Measurements from ENCODE around the gene PHF5A. TPM values are rescaled to one million over a fixed set of nuclear protein-coding genes. Genes with fewer than 3 reads are reported as not detected.
"Not testable (repeated sequence)": the region's sequence is repeated elsewhere in the genome, so short reads cannot be mapped to it uniquely, and the experiment has no call there.

The PHF5A gene
- total RNA-seq, 1 donor from 2014 or later = 76.2 TPM

- DNase-seq = peak; percentile 97
Measured at GRCh38 chr22:41446639-41447434, 21.7 kb downstream of the PHF5A start, which contains the start of gene TOB2. Gene TOB2, minus strand, starts transcription at chr22:41446801. Its CDS starts 9,456 bp downstream, at chr22:41437345.

DNA sequence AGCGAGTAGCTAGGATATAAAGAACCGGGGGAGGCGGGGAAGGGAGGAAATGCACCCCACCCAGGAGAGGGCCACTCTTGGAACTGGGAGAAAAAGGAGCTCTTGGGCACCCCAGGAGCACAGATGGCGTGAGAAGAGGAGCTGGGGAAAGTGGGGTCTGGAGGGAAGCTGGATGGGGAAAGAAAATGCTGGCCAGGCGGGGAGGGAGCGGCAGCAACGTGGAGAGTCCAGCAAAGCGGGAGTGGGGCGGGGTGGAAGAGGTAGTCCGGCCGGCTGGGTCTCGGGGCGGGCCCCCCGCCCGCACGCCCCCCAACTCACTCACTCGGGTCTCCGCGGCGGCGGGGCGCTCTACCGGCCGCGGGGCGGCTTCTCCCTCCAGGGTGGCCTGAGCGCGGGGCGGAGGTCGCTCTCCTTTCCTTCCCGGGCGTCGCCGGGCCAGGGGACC lies 22.4 kb downstream of the PHF5A start:
- no peak for DNase-seq

- peak; percentile 26 for DNase-seq
Measured at GRCh38 chr22:41445129-41446056, 23.1 kb downstream of the PHF5A start.

DNA sequence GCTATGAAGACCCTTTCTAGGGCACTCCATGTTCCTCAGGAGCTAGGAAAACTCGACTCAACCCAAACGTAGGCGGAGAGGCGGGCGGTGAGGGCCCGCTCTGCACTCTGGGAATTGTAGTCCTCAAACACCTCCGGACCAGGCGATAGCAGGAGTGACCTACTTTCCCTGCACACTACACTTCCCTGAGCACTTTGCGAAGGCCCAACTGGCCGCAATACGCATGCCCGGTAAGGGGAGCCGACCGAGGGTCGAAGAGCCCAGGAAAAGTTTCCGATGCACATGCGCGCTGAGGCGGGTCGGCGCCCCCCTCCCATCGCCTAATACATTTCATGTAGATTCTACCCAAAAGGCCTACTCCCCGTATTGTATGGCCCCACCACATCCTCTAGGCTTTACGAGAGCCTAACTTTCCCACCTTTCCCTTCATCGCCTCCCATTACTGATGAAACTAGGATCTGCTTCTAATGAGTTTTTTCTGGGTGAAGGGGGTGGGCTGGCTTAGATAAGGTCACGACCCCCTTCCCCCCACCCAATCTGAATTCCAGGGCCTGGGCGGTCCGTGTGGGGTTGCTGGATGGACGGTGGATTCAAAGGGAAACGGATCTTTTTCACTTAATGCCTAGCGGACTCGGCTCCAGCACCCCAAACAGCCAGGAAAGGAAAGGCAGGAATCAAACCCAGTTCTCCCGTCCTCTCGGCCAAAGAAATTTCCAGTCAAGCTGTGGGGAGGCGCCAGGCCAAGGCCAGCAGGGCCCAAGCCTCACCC lies 23.9 kb downstream of the PHF5A start:
- peak; percentile 98 for DNase-seq

GRCh38 chr22:41442240-41442792 lies 26.2 kb downstream of the PHF5A start:
- no peak for DNase-seq

GRCh38 chr22:41440511-41440910 lies 28.0 kb downstream of the PHF5A start:
- not testable (repeated sequence) for DNase-seq

GRCh38 chr22:41437198-41437597 lies 31.3 kb downstream of the PHF5A start:
- no peak for DNase-seq

DNA sequence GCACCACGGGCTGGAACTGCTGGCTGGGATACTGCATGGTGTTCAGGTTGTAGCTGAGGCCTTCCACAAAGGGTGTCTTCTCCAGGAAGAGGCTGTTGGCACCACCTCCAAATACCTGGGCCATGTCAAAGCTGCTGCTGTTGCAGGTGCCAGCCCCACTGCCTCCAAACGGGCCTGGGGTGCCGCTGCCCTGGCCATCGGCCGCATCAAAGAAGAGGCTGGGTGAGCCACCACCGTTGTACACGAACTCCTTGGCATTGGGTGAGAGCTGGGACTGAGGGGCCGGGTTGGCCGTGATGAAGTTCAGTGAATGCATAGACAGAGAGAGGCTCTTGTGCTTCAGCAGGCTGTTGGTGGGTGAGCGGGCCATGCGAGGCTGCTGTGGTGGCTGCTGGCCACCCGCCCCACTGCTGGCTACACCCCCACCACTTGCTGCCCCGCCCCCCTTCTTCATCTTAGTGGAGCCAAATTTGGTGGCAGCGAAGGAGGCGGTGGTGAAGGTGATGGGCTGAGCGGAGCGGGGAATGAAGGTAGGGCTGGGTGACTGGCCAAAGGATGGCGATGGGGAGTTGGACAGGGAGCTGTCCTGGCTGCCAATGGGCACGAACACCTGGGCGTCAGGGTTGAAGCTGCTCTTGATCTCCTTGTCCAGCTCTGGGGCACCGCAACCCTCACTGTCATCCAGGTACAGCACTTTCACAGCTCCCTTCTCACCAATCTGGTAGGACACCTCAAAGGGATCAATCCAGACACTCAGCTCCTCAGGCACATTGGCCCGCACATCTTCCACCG lies 32.0 kb downstream of the PHF5A start:
- no peak for DNase-seq

DNA sequence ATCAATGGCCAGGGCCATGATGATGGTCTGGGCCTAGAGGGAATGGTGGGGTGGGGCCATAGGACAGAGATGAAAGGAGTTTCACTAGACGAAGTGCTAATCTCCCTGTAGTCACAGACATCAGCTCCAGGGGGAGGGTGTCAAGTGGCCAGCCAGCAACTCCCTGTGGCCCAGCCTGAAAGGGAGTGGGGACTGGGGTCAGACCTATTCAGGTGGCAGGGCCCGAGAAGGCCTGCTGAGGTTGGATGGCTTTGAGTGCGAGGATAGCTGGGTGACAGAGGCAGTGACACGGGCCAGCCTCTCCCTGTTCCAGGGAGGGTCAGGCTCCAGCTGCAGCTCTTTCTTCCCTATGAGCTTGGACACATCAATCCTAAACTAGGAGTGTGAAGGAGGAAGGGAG lies 32.9 kb downstream of the PHF5A start:
- DNase-seq = no peak

DNA sequence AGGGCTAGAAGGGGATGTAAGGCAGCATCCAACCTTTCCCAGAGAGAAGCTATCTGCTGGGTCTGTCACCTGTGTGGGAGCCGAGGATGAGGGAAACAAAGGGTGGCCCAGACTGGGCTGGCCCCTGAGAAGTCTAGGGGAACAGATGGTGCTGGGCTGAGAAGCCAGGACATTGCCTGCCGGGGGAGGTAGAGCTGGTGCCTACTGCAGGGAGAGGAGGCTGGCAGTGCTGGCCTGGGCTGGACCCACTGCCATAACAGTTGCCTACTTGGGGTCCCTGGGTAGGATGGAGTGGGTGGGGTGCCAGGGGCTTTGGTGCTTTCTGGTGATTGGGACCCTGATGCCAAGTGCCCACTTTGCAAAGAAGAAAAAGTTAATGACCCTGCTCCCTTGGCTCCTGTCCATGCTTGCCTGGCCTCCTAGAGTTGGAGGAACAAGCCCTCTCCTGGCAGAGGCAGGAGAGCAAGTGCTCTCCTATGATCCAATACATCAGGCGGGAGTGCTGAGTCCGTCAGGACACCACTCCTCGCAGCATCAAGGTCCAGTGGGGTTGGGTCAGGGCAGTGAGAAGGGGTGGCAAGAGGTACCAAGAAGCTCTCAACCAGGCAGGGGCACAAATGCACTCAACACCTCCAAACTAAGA lies 34.0 kb downstream of the PHF5A start:
- DNase-seq = not testable (repeated sequence)

- DNase-seq = not testable (repeated sequence)
Measured at GRCh38 chr22:41433480-41433879, 35.0 kb downstream of the PHF5A start.

- no peak for DNase-seq
Measured at GRCh38 chr22:41431656-41432055, 36.8 kb downstream of the PHF5A start.

DNA sequence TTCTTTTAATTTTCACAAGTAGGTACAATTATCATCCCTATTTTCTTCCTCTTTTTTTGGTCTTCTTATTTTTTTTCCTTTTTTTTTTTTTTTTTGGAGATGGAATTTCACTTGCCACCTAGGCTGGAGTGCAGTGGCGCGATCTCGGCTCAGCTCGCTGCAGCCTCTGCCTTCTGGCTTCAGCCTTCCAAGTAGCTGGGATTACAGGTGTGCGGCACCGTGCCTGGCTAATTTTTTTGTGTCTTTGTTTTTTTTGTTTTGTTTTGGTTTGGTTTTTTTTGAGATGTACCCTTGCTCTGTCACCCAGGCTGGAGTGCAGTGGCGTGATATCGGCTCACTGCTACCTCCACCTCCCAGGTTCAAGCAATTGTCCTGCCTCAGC lies 38.5 kb downstream of the PHF5A start:
- DNase-seq = no peak

GRCh38 chr22:41429232-41429950 lies 39.1 kb downstream of the PHF5A start:
- DNase-seq = no peak

DNA sequence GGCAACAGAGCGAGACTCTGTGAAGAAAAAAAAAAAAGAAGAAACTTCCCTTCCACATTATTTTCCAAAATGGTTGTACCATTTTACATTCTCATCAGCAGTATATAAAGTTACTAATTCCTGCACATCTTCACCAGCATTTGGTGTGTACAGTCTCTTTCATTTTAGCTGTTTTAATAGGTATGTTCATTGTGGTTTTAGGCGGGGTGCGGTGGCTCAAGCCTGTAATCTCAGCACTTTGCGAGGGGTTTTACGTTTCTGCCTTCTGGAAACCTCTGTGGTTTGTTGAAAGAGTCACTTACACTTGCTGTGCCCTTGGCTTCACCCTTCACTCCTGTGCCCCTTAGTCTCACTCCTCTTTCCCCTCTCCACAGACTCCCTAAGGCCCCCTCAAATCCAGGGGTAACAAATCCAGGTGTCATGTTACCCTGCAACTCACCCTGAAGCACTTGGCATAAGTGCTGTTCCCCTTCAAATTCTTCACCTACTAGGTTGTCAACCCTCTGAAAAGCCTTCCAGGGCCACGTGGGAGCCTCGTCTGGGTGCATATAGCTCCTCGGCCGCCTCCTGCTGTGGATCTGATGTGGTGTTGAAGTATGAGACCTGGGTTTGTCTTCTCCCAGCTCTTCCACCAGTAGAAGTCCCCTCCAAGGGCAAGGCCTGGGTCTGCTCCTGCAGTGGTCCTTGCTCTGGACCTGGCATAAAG lies 42.7 kb downstream of the PHF5A start:
- no peak for DNase-seq

- no peak for DNase-seq
Measured at GRCh38 chr22:41418717-41419116, 49.8 kb downstream of the PHF5A start.

GRCh38 chr22:41417622-41418390 lies 50.7 kb downstream of the PHF5A start:
- DNase-seq = peak; percentile 44

DNA sequence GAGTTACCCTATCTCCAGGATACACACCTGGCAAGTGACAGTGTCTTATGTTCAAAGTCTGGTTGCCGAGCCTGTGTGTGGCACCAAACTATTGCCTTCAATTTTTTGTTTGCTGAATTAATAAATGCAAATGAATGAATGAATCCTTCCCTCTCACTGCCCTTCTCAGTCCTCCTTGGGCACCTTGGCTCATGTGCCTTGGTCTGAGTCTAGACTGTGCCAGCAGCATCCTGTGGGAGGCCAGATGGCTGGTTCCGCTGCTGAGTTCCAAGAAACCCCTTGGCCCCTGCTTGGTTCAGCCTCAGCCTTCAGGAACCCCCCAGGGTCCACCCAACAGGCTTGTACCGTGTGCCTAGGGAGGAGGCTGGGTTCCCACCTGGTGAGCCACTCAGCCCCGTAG lies 52.9 kb downstream of the PHF5A start:
- DNase-seq = no peak

Data from dermis blood vessel endothelial cell (primary cell).